K562 (cell line): ENCODE results near the gene CTNNBL1. TPM values are rescaled to one million over a fixed set of nuclear protein-coding genes. Genes with fewer than 3 reads are reported as not detected.

ENCODE experiments used
- ATF1 ChIP-seq, 2 experiments: fragments of 450-650 bp in 1 of 2; IDR thresholded peaks; 2 replicates each; pipeline ENCODE4 v1.6.1; 2016; ENCODE audit warnings: missing compliant biosample characterization in 1 of 2, missing genetic modification characterization in 1 of 2
- EGR1 ChIP-seq: fragments of 450-650 bp; conservative IDR thresholded peaks from 2 replicates; pipeline ENCODE4 v1.6.1; 2017; ENCODE audit warnings: mild to moderate bottlenecking
- EWSR1 ChIP-seq: fragments of 450-650 bp; IDR thresholded peaks from 2 replicates; pipeline ENCODE4 v1.6.1; 2018; ENCODE audit warnings: borderline replicate concordance, mild to moderate bottlenecking, low read depth, moderate library complexity; ENCODE audit not compliant: partially characterized antibody
- KAT7 ChIP-seq: sonication (generic); formaldehyde crosslinking; IDR thresholded peaks from 2 replicates; pipeline ENCODE4 v1.8.0; 2022; ENCODE audit warnings: missing genetic modification reagents, mild to moderate bottlenecking, borderline replicate concordance
- ZNF184 ChIP-seq: sonication (generic); formaldehyde crosslinking; IDR thresholded peaks from 2 replicates; pipeline ENCODE4 v1.5.0; 2020; ENCODE audit warnings: missing genetic modification reagents
- ZNF583 ChIP-seq: fragments of 250-450 bp; sonication (Bioruptor Pico); IDR thresholded peaks from 2 replicates; pipeline ENCODE4 v1.4.0; 2020
- polyA plus RNA-seq, 8 experiments: library from polyadenylated mRNA; depleted of rRNA in 4 of 8; stranded (reverse) in 5 of 8; unstranded in 3 of 8; fragments of >200 nt; fragmentation: Nextera tagmentation in 2 of 8; fragmentation: Illumina TruSeq in 1 of 8; extraction: Ambion mirVana in 2 of 8; extraction: Trizol in 1 of 8; gene quantifications; 2 replicates each; pipeline versions ENCODE4 v1.2.1 to v1.2.3, GENCODE V29; 2011 to 2014; ENCODE audit warnings: inconsistent platforms in 1 of 8, missing spikeins in 1 of 8
- total RNA-seq, 7 experiments: library from RNA; depleted of rRNA in 6 of 7; stranded (reverse); fragments of >200 nt in 6 of 7; fragmentation: Illumina TruSeq in 2 of 7; extraction: Trizol in 2 of 7; gene quantifications; 2 replicates each; pipeline versions ENCODE4 v1.2.1 to v1.2.3, GENCODE V29; 2011 to 2021; ENCODE audit warnings: low replicate concordance in 1 of 7
- TF ChIP-seq, protein P1 (sequence below), 2 experiments: fragments of 450-650 bp; IDR thresholded peaks; 2 replicates each; pipeline ENCODE4 v1.6.1; 2018; ENCODE audit warnings: mild to moderate bottlenecking in 2 of 2, low read depth in 1 of 2; ENCODE audit not compliant: partially characterized antibody in 2 of 2
- TF ChIP-seq, protein P2 (sequence below), 2 experiments: fragments of 200-800 bp in 1 of 2; sonication (Bioruptor generic) in 1 of 2; sonication (generic) in 1 of 2; formaldehyde crosslinking in 1 of 2; IDR thresholded peaks in 1 of 2; conservative IDR thresholded peaks in 1 of 2; 2 replicates each; pipeline versions ENCODE4 v1.5.0 to v1.6.1; 2016 to 2020; ENCODE audit warnings: missing compliant biosample characterization in 1 of 2, missing genetic modification characterization in 1 of 2, missing genetic modification reagents in 1 of 2
- TF ChIP-seq, protein P3 (sequence below): fragments of 450-650 bp; IDR thresholded peaks from 2 replicates; pipeline ENCODE4 v1.6.1; 2016; ENCODE audit warnings: mild to moderate bottlenecking, moderate library complexity

CTNNBL1 gene
- total and polyA plus RNA-seq, 9 of the 15 experiments (the other 6 are each of a cell fraction or from before 2014, with no cell fraction given) = 32.4 to 85.6 (median 43.6) TPM

DNA sequence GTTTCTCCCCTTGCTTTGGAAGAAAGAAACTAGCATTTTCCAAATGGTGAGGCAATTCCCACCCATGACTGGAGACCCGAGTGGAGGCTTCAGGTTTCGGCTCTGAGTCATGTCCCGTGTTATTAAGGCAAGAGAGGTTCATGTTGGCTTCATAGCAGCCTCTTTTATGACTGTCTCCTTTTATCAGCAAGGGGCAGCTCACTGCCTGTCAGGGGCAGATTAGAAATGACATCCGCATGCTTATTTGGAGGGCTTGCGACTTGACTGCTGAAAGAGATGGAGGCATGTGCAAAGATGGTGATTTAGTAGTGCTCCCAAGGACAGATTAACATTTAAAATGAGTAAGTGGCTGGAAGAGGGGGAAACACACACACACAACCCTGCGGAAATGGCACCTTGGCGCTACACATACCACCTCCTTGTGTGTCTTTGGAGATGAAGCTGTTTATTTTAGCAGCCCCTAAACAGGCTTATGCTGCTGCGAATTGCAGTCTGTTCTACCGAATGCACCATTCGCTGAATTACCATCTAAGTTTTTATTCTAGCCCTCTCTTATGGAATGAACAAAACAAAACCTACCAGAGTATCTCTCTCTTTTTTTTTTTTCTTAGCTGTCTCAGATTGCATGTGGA, 157.0 kb downstream of the CTNNBL1 start (continued):
- TF ChIP-seq, protein P1, sequence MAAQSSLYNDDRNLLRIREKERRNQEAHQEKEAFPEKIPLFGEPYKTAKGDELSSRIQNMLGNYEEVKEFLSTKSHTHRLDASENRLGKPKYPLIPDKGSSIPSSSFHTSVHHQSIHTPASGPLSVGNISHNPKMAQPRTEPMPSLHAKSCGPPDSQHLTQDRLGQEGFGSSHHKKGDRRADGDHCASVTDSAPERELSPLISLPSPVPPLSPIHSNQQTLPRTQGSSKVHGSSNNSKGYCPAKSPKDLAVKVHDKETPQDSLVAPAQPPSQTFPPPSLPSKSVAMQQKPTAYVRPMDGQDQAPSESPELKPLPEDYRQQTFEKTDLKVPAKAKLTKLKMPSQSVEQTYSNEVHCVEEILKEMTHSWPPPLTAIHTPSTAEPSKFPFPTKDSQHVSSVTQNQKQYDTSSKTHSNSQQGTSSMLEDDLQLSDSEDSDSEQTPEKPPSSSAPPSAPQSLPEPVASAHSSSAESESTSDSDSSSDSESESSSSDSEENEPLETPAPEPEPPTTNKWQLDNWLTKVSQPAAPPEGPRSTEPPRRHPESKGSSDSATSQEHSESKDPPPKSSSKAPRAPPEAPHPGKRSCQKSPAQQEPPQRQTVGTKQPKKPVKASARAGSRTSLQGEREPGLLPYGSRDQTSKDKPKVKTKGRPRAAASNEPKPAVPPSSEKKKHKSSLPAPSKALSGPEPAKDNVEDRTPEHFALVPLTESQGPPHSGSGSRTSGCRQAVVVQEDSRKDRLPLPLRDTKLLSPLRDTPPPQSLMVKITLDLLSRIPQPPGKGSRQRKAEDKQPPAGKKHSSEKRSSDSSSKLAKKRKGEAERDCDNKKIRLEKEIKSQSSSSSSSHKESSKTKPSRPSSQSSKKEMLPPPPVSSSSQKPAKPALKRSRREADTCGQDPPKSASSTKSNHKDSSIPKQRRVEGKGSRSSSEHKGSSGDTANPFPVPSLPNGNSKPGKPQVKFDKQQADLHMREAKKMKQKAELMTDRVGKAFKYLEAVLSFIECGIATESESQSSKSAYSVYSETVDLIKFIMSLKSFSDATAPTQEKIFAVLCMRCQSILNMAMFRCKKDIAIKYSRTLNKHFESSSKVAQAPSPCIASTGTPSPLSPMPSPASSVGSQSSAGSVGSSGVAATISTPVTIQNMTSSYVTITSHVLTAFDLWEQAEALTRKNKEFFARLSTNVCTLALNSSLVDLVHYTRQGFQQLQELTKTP (IDR thresholded peaks at IDR 0.05; ENCODE audit: low read depth in 1 of 2, partially characterized antibody in 2 of 2) = peak in 1 of 2 experiments; percentile 86
- TF ChIP-seq, protein P2, sequence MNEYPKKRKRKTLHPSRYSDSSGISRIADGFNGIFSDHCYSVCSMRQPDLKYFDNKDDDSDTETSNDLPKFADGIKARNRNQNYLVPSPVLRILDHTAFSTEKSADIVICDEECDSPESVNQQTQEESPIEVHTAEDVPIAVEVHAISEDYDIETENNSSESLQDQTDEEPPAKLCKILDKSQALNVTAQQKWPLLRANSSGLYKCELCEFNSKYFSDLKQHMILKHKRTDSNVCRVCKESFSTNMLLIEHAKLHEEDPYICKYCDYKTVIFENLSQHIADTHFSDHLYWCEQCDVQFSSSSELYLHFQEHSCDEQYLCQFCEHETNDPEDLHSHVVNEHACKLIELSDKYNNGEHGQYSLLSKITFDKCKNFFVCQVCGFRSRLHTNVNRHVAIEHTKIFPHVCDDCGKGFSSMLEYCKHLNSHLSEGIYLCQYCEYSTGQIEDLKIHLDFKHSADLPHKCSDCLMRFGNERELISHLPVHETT (CRISPR knock-in tag; conservative IDR thresholded peaks at IDR 0.05 in 1 of 2, IDR thresholded peaks at IDR 0.05 in 1 of 2) = peak in 1 of 2 experiments; percentile 79; a peak in 2 of 4 replicates
- TF ChIP-seq EWSR1 (no peak), EGR1 (no peak), ATF1 (CRISPR knock-in tag; IDR thresholded peaks at IDR 0.05) (no peak), ATF1 (tag; IDR thresholded peaks at IDR 0.05) (peak; percentile 68), ZNF184 (CRISPR knock-in tag) (no peak), KAT7 (no peak), ZNF583 (CRISPR knock-in tag) (no peak)
- TF ChIP-seq, protein P3, sequence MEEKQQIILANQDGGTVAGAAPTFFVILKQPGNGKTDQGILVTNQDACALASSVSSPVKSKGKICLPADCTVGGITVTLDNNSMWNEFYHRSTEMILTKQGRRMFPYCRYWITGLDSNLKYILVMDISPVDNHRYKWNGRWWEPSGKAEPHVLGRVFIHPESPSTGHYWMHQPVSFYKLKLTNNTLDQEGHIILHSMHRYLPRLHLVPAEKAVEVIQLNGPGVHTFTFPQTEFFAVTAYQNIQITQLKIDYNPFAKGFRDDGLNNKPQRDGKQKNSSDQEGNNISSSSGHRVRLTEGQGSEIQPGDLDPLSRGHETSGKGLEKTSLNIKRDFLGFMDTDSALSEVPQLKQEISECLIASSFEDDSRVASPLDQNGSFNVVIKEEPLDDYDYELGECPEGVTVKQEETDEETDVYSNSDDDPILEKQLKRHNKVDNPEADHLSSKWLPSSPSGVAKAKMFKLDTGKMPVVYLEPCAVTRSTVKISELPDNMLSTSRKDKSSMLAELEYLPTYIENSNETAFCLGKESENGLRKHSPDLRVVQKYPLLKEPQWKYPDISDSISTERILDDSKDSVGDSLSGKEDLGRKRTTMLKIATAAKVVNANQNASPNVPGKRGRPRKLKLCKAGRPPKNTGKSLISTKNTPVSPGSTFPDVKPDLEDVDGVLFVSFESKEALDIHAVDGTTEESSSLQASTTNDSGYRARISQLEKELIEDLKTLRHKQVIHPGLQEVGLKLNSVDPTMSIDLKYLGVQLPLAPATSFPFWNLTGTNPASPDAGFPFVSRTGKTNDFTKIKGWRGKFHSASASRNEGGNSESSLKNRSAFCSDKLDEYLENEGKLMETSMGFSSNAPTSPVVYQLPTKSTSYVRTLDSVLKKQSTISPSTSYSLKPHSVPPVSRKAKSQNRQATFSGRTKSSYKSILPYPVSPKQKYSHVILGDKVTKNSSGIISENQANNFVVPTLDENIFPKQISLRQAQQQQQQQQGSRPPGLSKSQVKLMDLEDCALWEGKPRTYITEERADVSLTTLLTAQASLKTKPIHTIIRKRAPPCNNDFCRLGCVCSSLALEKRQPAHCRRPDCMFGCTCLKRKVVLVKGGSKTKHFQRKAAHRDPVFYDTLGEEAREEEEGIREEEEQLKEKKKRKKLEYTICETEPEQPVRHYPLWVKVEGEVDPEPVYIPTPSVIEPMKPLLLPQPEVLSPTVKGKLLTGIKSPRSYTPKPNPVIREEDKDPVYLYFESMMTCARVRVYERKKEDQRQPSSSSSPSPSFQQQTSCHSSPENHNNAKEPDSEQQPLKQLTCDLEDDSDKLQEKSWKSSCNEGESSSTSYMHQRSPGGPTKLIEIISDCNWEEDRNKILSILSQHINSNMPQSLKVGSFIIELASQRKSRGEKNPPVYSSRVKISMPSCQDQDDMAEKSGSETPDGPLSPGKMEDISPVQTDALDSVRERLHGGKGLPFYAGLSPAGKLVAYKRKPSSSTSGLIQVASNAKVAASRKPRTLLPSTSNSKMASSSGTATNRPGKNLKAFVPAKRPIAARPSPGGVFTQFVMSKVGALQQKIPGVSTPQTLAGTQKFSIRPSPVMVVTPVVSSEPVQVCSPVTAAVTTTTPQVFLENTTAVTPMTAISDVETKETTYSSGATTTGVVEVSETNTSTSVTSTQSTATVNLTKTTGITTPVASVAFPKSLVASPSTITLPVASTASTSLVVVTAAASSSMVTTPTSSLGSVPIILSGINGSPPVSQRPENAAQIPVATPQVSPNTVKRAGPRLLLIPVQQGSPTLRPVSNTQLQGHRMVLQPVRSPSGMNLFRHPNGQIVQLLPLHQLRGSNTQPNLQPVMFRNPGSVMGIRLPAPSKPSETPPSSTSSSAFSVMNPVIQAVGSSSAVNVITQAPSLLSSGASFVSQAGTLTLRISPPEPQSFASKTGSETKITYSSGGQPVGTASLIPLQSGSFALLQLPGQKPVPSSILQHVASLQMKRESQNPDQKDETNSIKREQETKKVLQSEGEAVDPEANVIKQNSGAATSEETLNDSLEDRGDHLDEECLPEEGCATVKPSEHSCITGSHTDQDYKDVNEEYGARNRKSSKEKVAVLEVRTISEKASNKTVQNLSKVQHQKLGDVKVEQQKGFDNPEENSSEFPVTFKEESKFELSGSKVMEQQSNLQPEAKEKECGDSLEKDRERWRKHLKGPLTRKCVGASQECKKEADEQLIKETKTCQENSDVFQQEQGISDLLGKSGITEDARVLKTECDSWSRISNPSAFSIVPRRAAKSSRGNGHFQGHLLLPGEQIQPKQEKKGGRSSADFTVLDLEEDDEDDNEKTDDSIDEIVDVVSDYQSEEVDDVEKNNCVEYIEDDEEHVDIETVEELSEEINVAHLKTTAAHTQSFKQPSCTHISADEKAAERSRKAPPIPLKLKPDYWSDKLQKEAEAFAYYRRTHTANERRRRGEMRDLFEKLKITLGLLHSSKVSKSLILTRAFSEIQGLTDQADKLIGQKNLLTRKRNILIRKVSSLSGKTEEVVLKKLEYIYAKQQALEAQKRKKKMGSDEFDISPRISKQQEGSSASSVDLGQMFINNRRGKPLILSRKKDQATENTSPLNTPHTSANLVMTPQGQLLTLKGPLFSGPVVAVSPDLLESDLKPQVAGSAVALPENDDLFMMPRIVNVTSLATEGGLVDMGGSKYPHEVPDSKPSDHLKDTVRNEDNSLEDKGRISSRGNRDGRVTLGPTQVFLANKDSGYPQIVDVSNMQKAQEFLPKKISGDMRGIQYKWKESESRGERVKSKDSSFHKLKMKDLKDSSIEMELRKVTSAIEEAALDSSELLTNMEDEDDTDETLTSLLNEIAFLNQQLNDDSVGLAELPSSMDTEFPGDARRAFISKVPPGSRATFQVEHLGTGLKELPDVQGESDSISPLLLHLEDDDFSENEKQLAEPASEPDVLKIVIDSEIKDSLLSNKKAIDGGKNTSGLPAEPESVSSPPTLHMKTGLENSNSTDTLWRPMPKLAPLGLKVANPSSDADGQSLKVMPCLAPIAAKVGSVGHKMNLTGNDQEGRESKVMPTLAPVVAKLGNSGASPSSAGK = peak; percentile 58; the same call in 1 of the 2 replicates
